ACC112 (cell line): ENCODE results near the gene ALG12.
"Not testable (repeated sequence)": the region's sequence is repeated elsewhere in the genome, so short reads cannot be mapped to it uniquely, and the experiment has no call there.

ENCODE experiments used
- H2AFZ ChIP-seq: fragments of 200-600 bp; sonication (generic); one replicate; pipeline ENCODE4 v1.6.0; 2017; ENCODE audit warnings: antibody characterized with exemption, low read length; ENCODE audit not compliant: unreplicated experiment
- H3K27ac ChIP-seq: fragments of 200-600 bp; sonication (generic); 2 replicates; pipeline ENCODE4 v1.5.1; 2014; ENCODE audit warnings: low read depth, mild to moderate bottlenecking, antibody characterized with exemption, low read length, moderate library complexity
- H3K27me3 ChIP-seq: fragments of 200-600 bp; sonication (generic); 2 replicates; pipeline ENCODE4 v1.6.1; 2014; ENCODE audit warnings: mild to moderate bottlenecking, antibody characterized with exemption, low read length, moderate library complexity, mixed read lengths; ENCODE audit not compliant: insufficient read depth
- H3K36me3 ChIP-seq: fragments of 200-600 bp; sonication (generic); 2 replicates; pipeline ENCODE4 v1.6.1; 2016; ENCODE audit warnings: mild to moderate bottlenecking, antibody characterized with exemption, low read length, moderate library complexity, mixed read lengths; ENCODE audit not compliant: insufficient read depth
- H3K4me1 ChIP-seq: fragments of 200-600 bp; sonication (generic); one replicate; pipeline ENCODE4 v1.6.1; 2016; ENCODE audit warnings: low read length, mixed read lengths; ENCODE audit not compliant: insufficient read depth, unreplicated experiment, control insufficient read depth
- H3K4me3 ChIP-seq: fragments of 200-600 bp; sonication (generic); 2 replicates; pipeline ENCODE4 v1.5.1; 2014; ENCODE audit warnings: mild to moderate bottlenecking, low read depth, low read length
- H3K79me2 ChIP-seq: fragments of 200-600 bp; sonication (generic); one replicate; pipeline ENCODE4 v1.6.0; 2016; ENCODE audit warnings: low read length; ENCODE audit not compliant: control insufficient read depth, unreplicated experiment, insufficient read depth

The ALG12 gene

GRCh38 chr22:49855251-49855911, 62.9 kb downstream of the ALG12 start:
- H3K36me3 ChIP-seq = no peaks in the 10 kb centered on the region
- peaks cover 4% of the 10 kb centered on the region; the same call in 1 of the 2 replicates for H3K27me3 ChIP-seq
- 0 out of 2 replicates have a peak overlapping the region, but pooled peaks have one; percentile 16 for H3K27ac ChIP-seq
- peaks cover 51% of the 10 kb centered on the region for H3K79me2 ChIP-seq
- H3K4me1 ChIP-seq = no peaks in the 10 kb centered on the region
- no peak overlapping the region for H2AFZ ChIP-seq
- peak overlapping the region; percentile 96 for H3K4me3 ChIP-seq

- Histone ChIP-seq H3K36me3 (no peaks in the 10 kb centered on the region), H3K4me3 (peak overlapping the region; percentile 96), H3K4me1 (no peaks in the 10 kb centered on the region), H3K27ac (peak overlapping the region; percentile 41; the same call in 1 of the 2 replicates), H3K27me3 (peaks cover 16% of the 10 kb centered on the region; the same call in 1 of the 2 replicates), H3K79me2 (peaks cover 48% of the 10 kb centered on the region), H2AFZ (peak overlapping the region; percentile 68)
Observed at GRCh38 chr22:49853981-49854831, 64.0 kb downstream of the ALG12 start.

DNA sequence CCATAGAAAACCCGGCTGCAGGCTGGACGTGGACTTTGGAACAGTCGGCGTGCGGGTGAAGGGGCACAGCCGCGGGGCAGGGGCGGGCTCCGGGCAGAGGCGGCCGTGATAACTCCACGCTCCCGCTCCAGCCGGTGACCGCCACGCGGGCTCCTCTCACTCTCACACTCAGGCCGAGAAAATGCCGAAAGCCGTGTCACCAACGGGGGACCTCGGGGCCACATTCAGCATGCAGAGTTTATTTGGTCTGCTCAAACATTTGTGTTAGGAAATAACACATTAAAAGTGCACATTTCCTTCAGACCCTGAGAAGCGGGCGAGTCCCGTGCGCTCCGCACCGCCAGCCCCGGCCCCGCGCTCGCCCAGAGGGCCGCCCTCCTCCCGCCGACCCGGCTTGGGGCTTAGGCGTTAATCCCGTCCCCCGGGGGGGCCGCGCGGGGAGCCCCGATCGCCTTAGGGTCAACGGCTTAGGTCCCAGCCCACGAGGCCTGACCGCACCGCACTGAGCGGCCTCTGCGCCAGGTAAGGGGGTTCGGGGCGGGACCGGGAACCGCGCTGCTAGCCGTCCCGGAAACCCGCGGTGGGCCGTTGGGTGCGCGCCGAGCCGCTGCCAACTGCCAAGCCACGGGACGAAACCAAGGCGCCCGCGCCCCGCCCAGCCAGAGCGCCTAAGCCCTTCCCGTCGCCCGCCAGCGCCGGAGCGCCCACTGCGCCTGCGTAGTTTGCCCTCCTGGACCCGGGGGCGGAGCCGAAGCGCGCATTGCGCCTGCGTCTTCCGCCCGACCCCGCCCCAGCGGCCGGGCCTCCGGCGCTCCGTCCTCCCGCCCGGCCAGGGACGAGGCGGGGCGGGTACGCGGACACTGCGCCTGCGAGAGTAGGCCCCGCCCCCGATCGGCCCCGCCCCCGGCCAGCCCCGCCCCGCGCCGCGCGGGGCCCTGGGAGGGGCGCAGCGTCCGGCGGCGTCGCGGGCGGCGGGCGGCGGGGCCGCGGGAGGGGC, 65.0 kb downstream of the ALG12 start, which contains the start of gene ZBED4:
Gene ZBED4 (plus strand): TSS at position 947 of the 997 bp plus-strand sequence. CDS start 29,819 bp downstream, outside the sequence.
- Histone ChIP-seq H2AFZ (peak within 1 kb of the TSS; percentile 87), H3K4me1 (no peaks in the 10 kb centered on the region), H3K79me2 (peaks cover 38% of the 10 kb centered on the region), H3K27me3 (peaks cover 26% of the 10 kb centered on the region; the same call in 1 of the 2 replicates), H3K4me3 (peak within 1 kb of the TSS; percentile 96), H3K36me3 (no peaks in the 10 kb centered on the region), H3K27ac (peak within 1 kb of the TSS; percentile 67; the same call in 1 of the 2 replicates)

DNA sequence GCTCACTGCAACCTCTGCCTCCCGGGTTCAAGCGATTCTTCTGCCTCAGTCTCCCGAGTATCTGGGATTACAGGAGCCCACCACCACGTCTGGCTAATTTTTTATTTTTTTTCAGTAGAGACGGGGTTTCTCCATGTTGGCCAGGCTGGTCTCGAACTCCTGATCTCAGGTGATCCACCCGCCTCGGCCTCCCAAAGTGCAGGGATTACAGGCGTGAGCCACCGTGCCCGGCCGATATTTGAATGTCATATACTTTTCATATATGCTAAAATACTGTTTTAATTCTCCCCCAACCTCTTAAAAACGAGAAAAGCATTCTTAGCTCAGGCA, 65.7 kb downstream of the ALG12 start:
- H3K79me2 ChIP-seq = peaks cover 33% of the 10 kb centered on the region
- peaks cover 32% of the 10 kb centered on the region; the same call in 1 of the 2 replicates for H3K27me3 ChIP-seq
- not testable (repeated sequence) for H2AFZ ChIP-seq, H3K4me1 ChIP-seq, H3K36me3 ChIP-seq, H3K27ac ChIP-seq
- H3K4me3 ChIP-seq = peak overlapping the region; percentile 90

DNA sequence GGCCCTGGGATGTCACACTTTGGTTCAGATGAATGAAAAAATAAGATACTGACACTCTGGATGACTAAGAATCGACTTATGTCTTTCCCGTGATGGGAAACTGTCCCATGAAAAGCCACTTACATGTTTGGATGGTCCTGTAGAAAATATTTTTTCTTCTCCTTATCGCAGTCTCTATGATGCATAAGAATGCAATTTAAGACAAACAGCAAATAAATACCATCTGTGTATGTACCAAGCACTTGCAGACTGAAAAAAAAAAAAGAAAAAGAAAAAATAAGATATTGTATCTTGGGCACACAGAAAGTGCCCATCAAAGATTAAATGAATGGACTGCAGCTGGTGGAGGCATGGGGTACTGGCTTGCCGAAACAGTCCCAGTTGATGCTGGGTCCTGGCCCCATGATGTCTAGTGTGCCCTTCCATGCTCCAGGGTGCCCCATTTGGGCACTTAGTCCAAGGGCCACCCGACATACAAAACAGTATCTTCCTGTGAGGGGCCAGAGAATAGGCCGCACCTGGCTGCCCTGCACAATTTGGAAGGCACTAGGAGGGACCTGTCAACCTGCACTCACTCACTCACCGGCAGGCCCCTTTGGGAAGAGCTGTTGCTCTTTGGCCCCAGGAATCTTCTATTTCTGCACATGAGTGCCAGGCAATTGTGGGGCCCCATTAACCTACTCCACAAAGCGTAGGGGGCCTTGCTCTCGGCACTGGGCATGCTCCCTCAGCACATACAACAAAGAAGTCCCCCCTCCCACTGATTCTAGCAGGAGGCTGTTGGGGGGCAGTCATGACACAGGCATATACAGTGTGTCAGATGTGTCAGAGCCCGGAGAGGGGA, 67.1 kb downstream of the ALG12 start:
- no peaks in the 10 kb centered on the region for H3K36me3 ChIP-seq
- no peak overlapping the region for H3K4me3 ChIP-seq
- H3K27me3 ChIP-seq = peaks cover 37% of the 10 kb centered on the region; the same call in 1 of the 2 replicates
- no peak overlapping the region for H2AFZ ChIP-seq
- H3K79me2 ChIP-seq = peaks cover 21% of the 10 kb centered on the region
- H3K4me1 ChIP-seq = no peaks in the 10 kb centered on the region
- no peak overlapping the region for H3K27ac ChIP-seq
